SK-N-SH treated with all-trans-retinoic acid at 6 μM for 48 hours (cell line): ENCODE measurements around the gene TMEM30A.

Experiments
- CREB5 ChIP-seq: fragments of 250-450 bp; sonication (Bioruptor Pico); IDR thresholded peaks from 2 replicates; pipeline ENCODE4 v1.5.1; 2020; ENCODE audit warnings: low read depth, mild to moderate bottlenecking, moderate library complexity
- CSRNP3 ChIP-seq: fragments of 250-450 bp; sonication (Bioruptor Pico); IDR thresholded peaks from 2 replicates; pipeline ENCODE4 v1.5.1; 2021; ENCODE audit warnings: mild to moderate bottlenecking, moderate library complexity
- GLIS3 ChIP-seq: fragments of 250-450 bp; sonication (Bioruptor Pico); IDR thresholded peaks from 2 replicates; pipeline ENCODE4 v1.5.0; 2020; ENCODE audit warnings: mild to moderate bottlenecking, moderate library complexity
- RARB ChIP-seq: fragments of 250-450 bp; sonication (Bioruptor Pico); IDR thresholded peaks from 2 replicates; pipeline ENCODE4 v1.8.0; 2021; ENCODE audit warnings: mild to moderate bottlenecking, moderate library complexity
- TSHZ2 ChIP-seq: fragments of 250-450 bp; sonication (Bioruptor Pico); IDR thresholded peaks from 2 replicates; pipeline ENCODE4 v1.5.0; 2020; ENCODE audit warnings: mild to moderate bottlenecking, moderate library complexity
- TF ChIP-seq, protein P1 (sequence below): fragments of 250-450 bp; sonication (Bioruptor Pico); IDR thresholded peaks from 2 replicates; pipeline ENCODE4 v1.8.0; 2021; ENCODE audit warnings: low read depth, mild to moderate bottlenecking, moderate library complexity, borderline replicate concordance

GRCh38 chr6:75296811-75297779, 12.5 kb upstream of the TMEM30A start:
- TF ChIP-seq RARB (CRISPR knock-in tag) (no peak), TSHZ2 (CRISPR knock-in tag) (no peak), CREB5 (no peak), CSRNP3 (no peak), GLIS3 (CRISPR knock-in tag) (no peak)
- TF ChIP-seq, protein P1, sequence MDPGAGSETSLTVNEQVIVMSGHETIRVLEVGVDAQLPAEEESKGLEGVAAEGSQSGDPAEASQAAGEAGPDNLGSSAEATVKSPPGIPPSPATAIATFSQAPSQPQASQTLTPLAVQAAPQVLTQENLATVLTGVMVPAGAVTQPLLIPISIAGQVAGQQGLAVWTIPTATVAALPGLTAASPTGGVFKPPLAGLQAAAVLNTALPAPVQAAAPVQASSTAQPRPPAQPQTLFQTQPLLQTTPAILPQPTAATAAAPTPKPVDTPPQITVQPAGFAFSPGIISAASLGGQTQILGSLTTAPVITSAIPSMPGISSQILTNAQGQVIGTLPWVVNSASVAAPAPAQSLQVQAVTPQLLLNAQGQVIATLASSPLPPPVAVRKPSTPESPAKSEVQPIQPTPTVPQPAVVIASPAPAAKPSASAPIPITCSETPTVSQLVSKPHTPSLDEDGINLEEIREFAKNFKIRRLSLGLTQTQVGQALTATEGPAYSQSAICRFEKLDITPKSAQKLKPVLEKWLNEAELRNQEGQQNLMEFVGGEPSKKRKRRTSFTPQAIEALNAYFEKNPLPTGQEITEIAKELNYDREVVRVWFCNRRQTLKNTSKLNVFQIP (CRISPR knock-in tag) = no peak
